ENCODE results near the gene ATXN2.

The ATXN2 gene

DNA sequence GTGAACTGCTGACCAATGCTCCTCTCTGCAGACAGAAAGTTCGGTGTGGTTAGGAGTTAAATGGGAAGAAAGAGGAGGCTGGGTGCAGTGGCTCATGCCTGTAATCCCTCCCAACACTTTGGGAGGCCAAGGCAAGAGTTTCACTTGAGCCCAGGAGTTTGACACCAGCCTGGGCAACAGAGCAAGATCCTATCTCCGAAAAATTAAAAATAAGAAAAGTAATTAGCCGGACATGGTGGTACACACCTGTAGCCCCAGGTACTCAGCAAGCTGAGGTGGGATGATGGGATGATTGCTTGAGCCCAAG is 19.0 kb downstream of the ATXN2 start:
- TF ChIP-seq, protein P1, sequence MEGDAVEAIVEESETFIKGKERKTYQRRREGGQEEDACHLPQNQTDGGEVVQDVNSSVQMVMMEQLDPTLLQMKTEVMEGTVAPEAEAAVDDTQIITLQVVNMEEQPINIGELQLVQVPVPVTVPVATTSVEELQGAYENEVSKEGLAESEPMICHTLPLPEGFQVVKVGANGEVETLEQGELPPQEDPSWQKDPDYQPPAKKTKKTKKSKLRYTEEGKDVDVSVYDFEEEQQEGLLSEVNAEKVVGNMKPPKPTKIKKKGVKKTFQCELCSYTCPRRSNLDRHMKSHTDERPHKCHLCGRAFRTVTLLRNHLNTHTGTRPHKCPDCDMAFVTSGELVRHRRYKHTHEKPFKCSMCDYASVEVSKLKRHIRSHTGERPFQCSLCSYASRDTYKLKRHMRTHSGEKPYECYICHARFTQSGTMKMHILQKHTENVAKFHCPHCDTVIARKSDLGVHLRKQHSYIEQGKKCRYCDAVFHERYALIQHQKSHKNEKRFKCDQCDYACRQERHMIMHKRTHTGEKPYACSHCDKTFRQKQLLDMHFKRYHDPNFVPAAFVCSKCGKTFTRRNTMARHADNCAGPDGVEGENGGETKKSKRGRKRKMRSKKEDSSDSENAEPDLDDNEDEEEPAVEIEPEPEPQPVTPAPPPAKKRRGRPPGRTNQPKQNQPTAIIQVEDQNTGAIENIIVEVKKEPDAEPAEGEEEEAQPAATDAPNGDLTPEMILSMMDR (IDR thresholded peaks at IDR 0.05; ENCODE audit: insufficient read depth, missing control alignments), result no peak
- FAIRE-seq, result no peak

DNA sequence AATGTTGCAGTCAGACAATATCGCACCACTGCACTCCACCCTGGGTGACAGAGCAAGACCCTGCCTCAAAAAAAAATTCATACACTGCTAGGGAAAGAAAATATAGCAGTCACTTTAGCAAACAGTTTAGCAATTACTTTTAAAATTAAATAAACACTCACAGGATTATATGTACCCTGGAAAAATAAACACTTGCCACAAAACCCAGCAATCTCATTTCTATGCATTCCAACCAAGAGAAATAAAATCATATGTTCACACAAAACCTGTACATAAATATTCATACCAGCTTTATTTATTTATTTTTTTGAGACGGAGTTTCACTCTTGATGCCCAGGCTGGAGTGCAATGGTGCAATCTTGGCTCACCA is 20.2 kb downstream of the ATXN2 start:
- DNase-seq (ENCODE audit: insufficient read length, low spot score), result no peak
- TF ChIP-seq, protein P1 (IDR thresholded peaks at IDR 0.05; ENCODE audit: insufficient read depth, missing control alignments), result no peak
- FAIRE-seq, result no peak

More for the DNA sequence above, 19.0 kb downstream of the ATXN2 start:
- no peak for DNase-seq (ENCODE audit: insufficient read length, low spot score)

DNA sequence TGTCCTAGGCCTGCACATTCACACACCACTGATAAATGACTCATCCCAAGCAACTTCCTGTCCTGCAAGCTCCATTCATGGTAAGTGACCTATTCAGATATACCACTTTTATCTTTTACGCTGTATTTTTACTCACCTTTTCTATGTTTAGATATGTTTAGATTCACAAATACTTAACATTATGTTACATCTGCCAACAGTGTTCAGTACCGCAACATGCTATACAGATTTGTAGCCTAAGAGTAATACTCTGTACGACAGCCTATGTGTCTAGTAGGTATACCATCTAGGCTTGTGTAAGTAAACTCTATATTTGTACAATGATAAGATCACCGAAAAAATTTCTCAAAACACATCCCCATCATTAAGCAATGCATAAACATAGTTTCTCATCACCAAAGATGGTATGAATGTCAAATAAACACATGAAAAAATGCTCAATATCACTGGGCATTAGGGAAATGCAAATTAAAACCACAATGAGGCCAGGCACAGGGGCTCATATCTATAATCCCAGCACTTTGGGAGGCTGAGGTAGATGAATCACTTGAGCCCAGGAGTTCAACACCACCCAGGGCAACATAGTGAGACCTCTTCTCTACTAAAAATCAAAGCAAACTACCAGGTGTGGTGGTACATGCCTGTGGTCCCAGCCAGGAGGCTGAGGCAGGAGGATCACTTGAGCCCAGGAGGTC is 20.7 kb downstream of the ATXN2 start:
- TF ChIP-seq, protein P1 (IDR thresholded peaks at IDR 0.05; ENCODE audit: insufficient read depth, missing control alignments), result no peak
- no peak for DNase-seq (ENCODE audit: insufficient read length, low spot score)
- FAIRE-seq, result no peak

DNA sequence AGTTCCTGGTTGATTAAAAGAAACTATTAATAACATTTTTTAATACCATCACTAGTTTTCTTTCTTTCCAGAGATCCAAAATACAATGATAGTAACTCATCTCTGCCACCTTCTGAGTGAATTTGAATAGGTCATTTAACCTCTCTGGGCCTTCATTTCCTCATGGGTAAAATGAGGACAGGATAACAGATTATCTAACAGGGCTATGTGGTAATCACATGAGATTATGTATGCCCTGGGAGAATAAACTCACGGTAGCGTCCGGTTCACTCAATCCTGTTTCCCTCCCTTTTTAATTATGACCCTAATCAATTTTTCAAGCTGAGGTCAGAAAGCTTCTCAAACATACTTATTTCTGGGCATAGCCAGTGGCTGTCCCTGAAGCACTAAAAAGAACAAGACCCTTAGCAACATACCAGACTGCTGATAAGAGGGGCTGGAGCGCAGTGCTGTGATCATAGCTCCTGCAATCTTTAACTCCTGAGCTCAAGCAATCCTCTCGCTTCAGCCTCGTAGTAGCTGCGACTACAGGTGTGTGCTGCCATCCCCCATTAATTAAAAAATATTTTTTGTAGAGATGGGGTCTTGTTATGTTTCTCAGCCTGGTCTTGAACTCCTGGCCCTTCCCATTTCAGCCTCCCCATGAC is 24.2 kb downstream of the ATXN2 start:
- FAIRE-seq (no peak), DNase-seq (ENCODE audit: insufficient read length, low spot score) (no peak)
- TF ChIP-seq, protein P1 (IDR thresholded peaks at IDR 0.05; ENCODE audit: insufficient read depth, missing control alignments), result no peak

DNA sequence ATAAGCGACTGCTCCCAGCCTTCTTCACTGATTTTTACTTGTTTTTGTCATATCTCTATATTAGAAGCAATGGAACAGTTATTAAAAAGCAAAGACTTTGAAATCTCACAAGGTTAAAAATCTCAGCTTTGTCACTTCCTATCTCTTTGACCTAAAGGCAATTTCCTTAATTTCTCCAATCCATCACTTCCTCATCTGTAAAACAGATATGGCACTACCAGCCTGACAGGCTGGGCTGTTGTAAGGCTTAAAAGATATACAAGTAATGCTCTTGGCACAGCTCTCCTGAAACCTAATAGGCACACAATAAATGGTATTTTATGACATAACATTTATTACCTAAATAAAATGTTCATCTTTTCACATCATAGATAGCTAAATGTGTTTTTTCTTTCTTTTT is 25.6 kb downstream of the ATXN2 start:
- TF ChIP-seq, protein P1 (IDR thresholded peaks at IDR 0.05; ENCODE audit: insufficient read depth, missing control alignments), result no peak
- DNase-seq (ENCODE audit: insufficient read length, low spot score) (no peak), FAIRE-seq (no peak)

DNA sequence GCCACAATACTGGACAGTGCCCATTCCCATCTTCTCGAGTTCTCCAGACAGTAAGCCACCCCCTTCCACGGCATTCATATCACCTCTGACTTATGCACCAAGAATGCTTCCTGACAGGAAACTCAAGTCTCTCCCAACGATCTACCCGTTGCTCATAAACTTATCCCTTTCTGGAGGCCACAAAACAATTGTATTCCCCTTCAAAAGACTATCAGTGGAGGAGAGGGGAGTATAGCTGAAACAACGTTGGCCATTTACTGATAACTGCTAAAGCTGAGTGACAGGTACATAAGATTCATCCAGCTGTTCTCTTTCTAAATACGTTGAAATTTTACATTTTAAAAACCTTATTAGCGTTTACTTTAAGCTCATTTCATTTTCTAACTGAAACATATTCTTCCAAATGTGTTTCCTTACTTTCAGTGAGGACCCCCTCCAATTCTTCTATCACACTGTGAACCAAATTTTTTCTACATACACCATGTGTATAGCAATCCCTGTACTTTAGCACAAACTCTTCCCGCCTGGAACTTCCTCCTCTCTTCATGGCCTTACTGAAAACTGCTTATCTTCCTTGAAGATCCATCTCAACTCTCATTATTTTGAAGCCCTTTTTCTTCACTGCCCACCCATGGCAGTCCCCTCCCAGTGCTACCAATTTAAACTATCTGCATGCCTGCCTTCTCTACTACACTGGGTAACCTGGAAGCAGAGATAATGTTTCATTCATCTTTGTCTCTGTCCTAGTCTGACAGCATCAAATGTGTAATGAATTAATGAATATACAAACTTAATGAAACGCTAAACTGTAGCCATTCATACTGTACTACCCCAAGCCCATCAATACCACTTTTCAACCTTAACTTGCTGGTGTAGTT is 28.8 kb downstream of the ATXN2 start:
- TF ChIP-seq, protein P1 (IDR thresholded peaks at IDR 0.05; ENCODE audit: insufficient read depth, missing control alignments), result no peak
- DNase-seq (ENCODE audit: insufficient read length, low spot score), result no peak
- FAIRE-seq, result no peak

All from D721Med (cell line).